GM19043 (cell line): ENCODE measurements around the gene WIF1.

Experiments
- ATAC-seq: cut with Tn5 transposase; IDR thresholded peaks from one replicate; pipeline ENCODE4 v1.9.1; 2021; ENCODE audit warnings: low read depth; ENCODE audit not compliant: unreplicated experiment

The WIF1 gene

DNA sequence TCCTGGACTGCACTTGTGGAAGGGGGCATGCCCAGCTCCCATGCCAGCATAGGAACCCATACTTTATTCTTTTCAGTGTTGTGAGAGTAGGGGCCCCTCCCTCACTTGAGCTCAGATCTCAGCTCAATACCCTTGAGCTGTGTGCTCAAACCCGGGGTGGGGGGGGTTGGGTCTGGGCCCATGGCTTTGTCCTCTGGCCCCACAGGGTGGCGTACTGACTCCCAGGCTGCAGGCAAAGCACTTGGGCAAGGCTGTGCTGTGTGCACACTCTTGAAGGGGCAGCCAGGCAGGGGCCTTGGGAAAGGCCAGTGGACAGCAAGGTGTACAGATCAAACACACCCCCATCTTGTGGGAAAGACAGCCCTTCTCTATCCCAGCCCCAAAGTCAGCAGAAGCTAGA is 81.8 kb downstream of the WIF1 start:
- no peak for ATAC-seq

DNA sequence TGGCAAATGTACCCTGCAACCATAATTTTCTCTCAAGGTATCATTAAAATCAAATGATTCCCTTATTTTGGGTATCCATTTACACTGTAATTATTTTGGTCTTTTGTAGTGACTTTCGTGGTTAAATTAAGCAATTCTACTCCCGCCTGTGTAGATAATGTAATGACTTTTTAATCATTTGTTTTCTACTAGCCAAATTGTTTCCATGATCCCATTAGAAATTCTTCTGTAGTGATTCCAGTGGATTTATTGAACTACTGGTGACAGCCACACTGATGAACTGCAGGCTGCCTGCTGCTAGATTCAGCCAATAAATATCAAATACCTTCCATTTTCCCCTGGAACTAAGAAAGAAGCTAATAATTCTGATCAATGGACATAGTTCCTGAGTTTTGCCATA is 96.0 kb downstream of the WIF1 start:
- no peak for ATAC-seq

DNA sequence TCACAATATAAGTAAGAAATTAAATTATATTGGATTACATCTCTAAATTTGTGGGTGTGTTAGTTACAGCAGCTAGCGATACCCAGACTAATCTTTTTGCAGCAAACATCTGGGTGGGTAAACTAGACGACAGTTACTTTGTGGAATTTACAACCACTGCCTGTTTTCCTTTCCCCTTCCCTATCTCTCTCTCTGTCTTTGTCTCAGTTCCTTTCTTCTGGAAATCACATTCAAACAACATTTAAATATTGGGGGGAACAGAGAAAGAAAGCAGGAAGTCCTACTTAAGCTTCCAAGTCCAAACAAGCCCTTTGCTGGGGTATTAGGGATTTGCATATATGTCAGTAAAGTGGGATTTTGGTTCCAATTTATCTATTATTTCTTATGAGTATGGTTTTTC is 97.6 kb downstream of the WIF1 start:
- no peak for ATAC-seq

DNA sequence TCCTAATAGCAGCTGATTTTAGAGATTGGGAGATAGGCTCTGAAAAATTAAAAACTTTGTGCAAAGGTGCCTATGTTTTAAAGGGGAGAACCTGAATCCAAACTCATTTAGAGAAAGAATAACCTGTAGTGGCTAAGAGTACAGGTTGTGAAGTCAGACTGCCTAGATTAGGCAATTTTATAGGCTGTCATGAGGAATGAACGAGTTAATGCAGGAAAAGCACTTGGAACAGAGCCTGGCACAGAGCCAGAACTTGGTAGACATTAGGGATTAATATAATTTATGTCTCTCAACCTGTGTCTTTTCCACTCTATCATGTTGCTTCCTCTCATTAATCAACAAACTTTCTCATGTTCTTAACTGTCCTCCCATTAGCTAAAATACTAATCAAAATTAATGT is 98.1 kb downstream of the WIF1 start:
- ATAC-seq, result no peak

DNA sequence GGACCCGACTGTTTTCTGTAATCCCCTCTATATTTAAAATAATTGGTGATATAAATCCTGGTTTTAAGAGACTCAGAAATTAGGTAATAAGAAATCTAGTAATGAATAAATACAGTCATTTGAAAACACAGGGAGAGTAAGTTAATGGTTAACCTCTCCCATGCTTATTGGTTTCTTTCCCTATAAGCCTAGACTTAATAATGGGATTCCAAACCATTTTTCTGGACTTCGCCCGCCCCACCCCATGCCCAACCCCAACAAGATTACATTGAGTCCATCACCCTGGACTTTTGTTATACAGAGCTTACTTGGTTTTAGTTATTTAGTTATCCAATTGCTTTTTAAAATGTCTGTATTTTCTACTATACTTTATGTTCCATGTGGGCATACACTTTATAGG is 98.7 kb downstream of the WIF1 start:
- no peak for ATAC-seq

DNA sequence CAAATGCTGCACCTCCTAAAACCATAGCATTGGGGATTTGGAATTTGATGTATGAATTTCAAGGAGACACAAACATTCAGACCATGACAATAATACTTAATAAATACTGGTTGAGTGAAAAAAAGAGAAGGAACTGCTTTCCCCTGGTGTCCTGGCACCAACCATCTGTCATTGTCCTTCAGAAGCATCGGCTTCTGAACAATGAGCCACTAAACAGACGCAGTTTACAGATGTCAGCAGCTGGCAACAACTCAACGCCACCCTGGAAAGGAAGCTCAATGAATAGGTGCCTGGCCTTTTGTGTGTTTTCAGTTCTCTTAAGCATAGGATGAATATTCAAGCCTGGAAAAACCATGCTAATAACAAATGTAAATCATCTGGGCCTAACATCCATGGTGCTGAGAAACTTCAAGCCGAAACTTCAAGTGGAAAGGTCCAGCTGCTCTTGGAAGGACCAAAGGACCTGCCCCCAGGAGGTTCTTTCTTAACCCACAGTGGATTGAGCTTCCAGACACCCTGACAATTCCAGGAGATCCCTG is 101.3 kb downstream of the WIF1 start:
- ATAC-seq, result no peak

DNA sequence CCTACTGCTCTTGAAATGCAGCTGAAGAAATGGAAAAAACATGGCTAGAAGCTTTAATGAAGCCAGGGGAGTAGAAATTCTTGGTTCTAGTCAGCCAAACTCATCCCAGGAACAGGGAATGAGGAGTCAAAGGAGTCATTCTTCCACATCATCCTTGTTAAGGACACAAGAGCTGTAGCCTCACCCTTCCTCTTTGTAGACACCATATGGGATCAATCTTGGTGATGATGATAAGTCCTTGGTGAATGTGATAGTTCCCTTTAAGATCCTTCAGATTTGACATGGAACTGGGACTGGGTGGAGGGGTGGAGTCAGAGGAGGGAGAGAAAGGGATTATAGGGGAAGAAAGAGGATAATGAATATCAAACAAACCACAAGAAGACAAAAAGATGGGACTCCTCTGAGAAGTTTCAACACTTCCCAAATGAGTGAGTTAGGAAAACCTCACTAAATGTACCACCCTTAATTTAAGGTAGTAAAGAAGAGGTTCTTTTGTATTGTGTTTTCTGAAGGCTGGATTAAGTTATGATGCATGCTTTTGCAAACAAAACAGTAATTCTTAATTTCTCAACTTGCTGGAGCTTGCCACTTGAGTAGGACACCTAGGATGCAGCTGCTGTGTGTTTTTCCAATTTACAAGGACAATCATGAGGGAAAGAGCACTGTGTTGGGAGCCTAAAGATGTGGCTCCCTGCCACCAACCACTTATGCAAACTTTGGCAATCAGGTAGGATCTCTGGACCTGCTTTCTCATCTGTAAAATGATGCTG is 104.0 kb downstream of the WIF1 start:
- ATAC-seq, result no peak

DNA sequence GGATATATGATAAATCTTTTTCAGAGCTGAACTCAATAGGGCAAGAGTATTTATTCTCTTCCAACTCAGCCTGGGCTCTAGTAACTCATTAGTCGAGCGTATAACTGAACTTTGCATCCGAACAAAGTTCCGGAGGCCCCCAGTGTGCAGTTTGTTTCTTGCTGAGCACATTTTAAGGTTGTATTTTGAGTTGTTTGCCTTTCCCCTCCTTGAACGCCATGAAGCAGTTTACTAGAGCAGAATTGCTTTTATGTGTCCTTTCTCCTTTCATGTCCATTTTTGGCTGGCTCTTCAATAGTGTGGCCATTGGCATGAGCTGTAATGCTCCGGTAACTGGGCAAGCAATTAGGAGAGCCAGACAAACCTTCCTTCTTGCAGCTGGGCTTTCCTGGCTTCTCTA is 105.3 kb downstream of the WIF1 start:
- ATAC-seq, result no peak

DNA sequence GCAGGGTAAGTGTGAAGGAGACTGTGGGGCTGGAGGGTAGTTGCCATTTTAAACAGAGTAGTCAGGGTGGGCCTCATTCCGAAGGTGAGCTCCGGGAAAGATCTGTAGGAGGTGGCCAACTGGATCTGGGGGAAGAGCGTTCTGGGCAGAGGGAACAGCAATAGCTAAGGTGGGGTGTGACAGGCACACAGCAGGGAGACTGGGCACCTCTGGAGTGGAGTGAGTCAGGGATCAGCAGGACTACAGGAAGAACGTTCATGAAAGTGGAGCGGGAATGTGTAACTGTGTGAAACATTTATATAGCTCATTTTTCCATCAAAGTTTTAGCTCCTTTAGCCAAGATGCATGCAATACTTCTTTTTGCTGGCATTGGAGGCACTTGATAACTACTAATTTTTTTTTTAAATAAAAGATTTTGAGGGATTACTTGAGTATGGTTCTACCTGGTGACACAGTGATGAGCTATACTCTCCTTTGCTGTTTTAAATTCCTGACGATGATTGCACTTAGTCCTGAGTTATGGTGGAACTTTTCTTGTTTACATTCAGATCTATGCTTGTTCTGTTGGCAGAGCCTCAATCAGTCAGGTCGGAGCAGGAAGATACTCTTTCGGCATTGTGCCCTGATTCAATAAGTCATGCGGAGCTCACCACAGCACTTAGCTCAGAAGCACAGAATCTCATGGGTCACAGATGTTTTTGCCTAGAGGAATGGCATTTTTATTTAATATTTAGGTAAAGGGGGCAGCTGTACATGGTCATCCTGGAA is 106.4 kb downstream of the WIF1 start:
- ATAC-seq, result no peak

DNA sequence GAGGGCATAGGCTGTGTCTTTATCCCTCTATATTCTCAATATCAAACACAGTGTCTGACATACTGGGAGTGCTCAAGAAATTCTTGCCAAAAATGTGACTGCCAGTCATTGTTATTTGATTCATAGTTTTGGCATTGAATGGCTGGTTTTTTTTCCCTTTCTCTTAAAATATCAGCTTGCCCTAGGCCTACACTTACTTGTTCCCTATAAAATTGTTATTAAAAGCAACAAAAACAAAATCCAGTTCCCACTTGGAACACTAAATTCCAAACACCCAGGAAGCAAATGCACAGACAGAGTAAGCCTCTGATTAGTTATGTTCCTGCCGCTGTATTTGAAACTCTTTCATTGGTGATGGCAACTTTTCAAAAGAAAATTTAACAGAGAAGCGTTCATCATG is 110.7 kb downstream of the WIF1 start:
- no peak for ATAC-seq

DNA sequence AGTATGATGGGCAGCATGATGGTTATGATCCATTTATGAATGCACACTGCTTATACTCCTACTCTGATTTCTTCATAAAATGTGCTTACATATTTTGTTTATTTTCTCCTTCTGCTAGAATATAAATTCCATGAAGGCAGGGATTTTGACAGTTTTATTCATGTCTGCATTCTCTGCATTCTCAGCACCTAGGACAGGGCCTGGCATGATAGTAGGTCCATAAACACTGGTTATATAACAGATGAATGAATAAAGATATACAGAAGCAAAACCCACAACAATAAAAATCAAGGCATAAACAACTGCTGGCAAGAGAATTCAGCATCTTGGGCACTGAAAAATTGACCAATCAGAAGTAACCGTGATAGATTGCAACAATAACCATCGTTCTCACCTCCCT is 115.4 kb downstream of the WIF1 start:
- ATAC-seq, result no peak

DNA sequence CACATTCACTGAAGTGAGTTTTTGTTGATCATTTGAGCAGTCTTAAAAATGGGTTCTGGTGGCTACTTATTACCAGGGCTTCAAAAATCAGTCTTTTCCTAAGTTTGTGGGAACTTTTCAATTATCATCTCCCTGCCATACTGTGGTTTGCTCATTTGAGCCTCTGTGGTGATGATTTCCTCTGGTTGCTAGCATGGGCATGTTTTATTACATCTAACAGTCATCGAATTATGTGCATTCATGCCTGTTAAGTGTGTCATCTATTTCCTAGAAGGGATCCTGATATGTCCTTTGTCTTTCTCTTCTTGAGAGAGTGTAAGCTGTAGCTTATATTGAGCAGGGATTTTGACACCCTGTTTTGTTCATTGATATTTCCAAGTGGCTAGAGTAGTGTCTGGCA is 116.8 kb downstream of the WIF1 start:
- ATAC-seq, result no peak
